SK-N-SH (cell line): Measurements from ENCODE around the gene HSBP1. TPM values are rescaled to one million over a fixed set of nuclear protein-coding genes. Genes with fewer than 3 reads are reported as not detected.

Source experiments
- CTCF ChIA-PET: fragments of 300-600, 350-600 bp; formaldehyde crosslinking; extraction: SDS; loops from one replicate; lab custom pipeline; 2021; lab: Yijun Ruan, JAX
- POLR2A ChIA-PET: fragments of 350-600 bp; sonication (Branson Sonifier 250); formaldehyde crosslinking; extraction: SDS; loops from one replicate; lab custom pipeline; 2020; ENCODE audit warnings: antibody characterized with exemption, inconsistent platforms; lab: Yijun Ruan, JAX
- DNase-seq: peaks from one replicate; pipeline ENCODE4 v3.0.0; 2012
- H2AFZ ChIP-seq: fragments of 200-600 bp; sonication (generic); 2 replicates; pipeline ENCODE4 v1.8.1; 2016; ENCODE audit warnings: antibody characterized with exemption, mild to moderate bottlenecking, low read depth
- H3F3A ChIP-seq: fragments of 200-600 bp; sonication (generic); replicated peaks from 2 replicates; pipeline ENCODE3; 2016; ENCODE audit warnings: antibody characterized with exemption, mild to moderate bottlenecking; ENCODE audit not compliant: insufficient read depth
- H3K27ac ChIP-seq, 2 experiments: fragments of 200-500 bp in 1 of 2; fragments of 200-600 bp in 1 of 2; sonication (Bioruptor generic) in 1 of 2; sonication (generic), shearing (Covaris generic) in 1 of 2; 2 replicates each; pipeline versions ENCODE4 v1.5.1 to v1.6.1; 2014 to 2016; ENCODE audit warnings: low read depth in 2 of 2, inconsistent platforms in 1 of 2, low read length in 1 of 2, mild to moderate bottlenecking in 1 of 2, mixed read lengths in 1 of 2
- H3K27me3 ChIP-seq: fragments of 200-600 bp; sonication (generic), shearing (Covaris generic); 2 replicates; pipeline ENCODE4 v1.6.1; 2016; ENCODE audit warnings: mixed run types; ENCODE audit not compliant: insufficient read depth
- H3K36me3 ChIP-seq, 2 experiments: fragments of 200-500 bp in 1 of 2; fragments of 200-600 bp in 1 of 2; sonication (Bioruptor generic) in 1 of 2; sonication (generic) in 1 of 2; replicated peaks in 1 of 2; 2 replicates each; pipeline versions ENCODE3 to v1.5.1; 2014 to 2016; ENCODE audit warnings: low read length in 1 of 2, mild to moderate bottlenecking in 1 of 2; ENCODE audit not compliant: insufficient read depth in 2 of 2, control insufficient read depth in 1 of 2
- H3K4me1 ChIP-seq, 2 experiments: fragments of 200-500 bp in 1 of 2; fragments of 200-600 bp in 1 of 2; sonication (Bioruptor generic) in 1 of 2; sonication (generic), shearing (Covaris generic) in 1 of 2; 2 replicates each; pipeline versions ENCODE4 v1.5.1 to v1.6.1; 2014 to 2016; ENCODE audit warnings: low read depth in 1 of 2, low read length in 1 of 2, mixed run types in 1 of 2; ENCODE audit not compliant: insufficient read depth in 2 of 2, control insufficient read depth in 1 of 2
- H3K4me2 ChIP-seq: fragments of 200-600 bp; sonication (generic), shearing (Covaris generic); 2 replicates; pipeline ENCODE4 v1.6.1; 2017; ENCODE audit warnings: mixed run types
- H3K4me3 ChIP-seq, 2 experiments: fragments of 200-500 bp in 1 of 2; fragments of 200-600 bp in 1 of 2; sonication (Bioruptor generic) in 1 of 2; sonication (generic), shearing (Covaris generic) in 1 of 2; 2 replicates each; pipeline versions ENCODE4 v1.5.1 to v1.8.1; 2014 to 2016; ENCODE audit warnings: low read depth in 2 of 2, inconsistent platforms in 1 of 2, low read length in 1 of 2, mild to moderate bottlenecking in 1 of 2, mixed read lengths in 1 of 2, moderate library complexity in 1 of 2
- H3K79me2 ChIP-seq: fragments of 200-600 bp; sonication (generic); 2 replicates; pipeline ENCODE4 v1.8.1; 2017; ENCODE audit warnings: mild to moderate bottlenecking; ENCODE audit not compliant: insufficient read depth
- H3K9ac ChIP-seq: fragments of 200-600 bp; sonication (generic); 2 replicates; pipeline ENCODE4 v1.6.1; 2017; ENCODE audit warnings: mixed run types
- H3K9me2 ChIP-seq: fragments of 200-600 bp; sonication (generic); 2 replicates; pipeline ENCODE4 v1.6.1; 2017; ENCODE audit warnings: mixed run types
- H3K9me3 ChIP-seq: fragments of 200-600 bp; sonication (generic); 2 replicates; pipeline ENCODE4 v1.6.1; 2017; ENCODE audit warnings: mixed run types, mild to moderate bottlenecking, moderate library complexity
- H4K20me1 ChIP-seq: fragments of 200-600 bp; sonication (generic); 2 replicates; pipeline ENCODE4 v1.6.1; 2017; ENCODE audit warnings: mild to moderate bottlenecking, mixed run types; ENCODE audit not compliant: insufficient read depth
- EP300 ChIP-seq, 2 experiments: IDR thresholded peaks; 2 replicates each; pipeline versions ENCODE4 v1.4.0 to v1.6.1; 2012; ENCODE audit warnings: borderline replicate concordance in 1 of 2, low read depth in 1 of 2, low read length in 1 of 2
- EZH2phosphoT487 ChIP-seq: fragments of 200-600 bp; sonication (generic); IDR thresholded peaks from 2 replicates; pipeline ENCODE4 v1.6.1; 2017; ENCODE audit warnings: low read depth, mixed run types, mild to moderate bottlenecking, antibody characterized with exemption, moderate library complexity, borderline replicate concordance
- FOSL2 ChIP-seq: IDR thresholded peaks from 2 replicates; pipeline ENCODE4 v1.4.0; 2012; ENCODE audit warnings: low read depth, mild to moderate bottlenecking, moderate library complexity, borderline replicate concordance
- GABPA ChIP-seq: IDR thresholded peaks from 2 replicates; pipeline ENCODE4 v1.4.0; 2012; ENCODE audit warnings: low read depth, mild to moderate bottlenecking
- GATA2 ChIP-seq: sonication (generic); formaldehyde crosslinking; IDR thresholded peaks from 2 replicates; pipeline ENCODE4 v1.5.0; 2020; ENCODE audit warnings: mild to moderate bottlenecking, missing genetic modification reagents
- JUND ChIP-seq: IDR thresholded peaks from 2 replicates; pipeline ENCODE4 v1.4.0; 2012
- MEF2A ChIP-seq: IDR thresholded peaks from 2 replicates; pipeline ENCODE4 v1.4.0; 2012; ENCODE audit warnings: low read depth, borderline replicate concordance
- NFIC ChIP-seq: IDR thresholded peaks from 2 replicates; pipeline ENCODE4 v1.4.0; 2012; ENCODE audit warnings: borderline replicate concordance
- NRF1 ChIP-seq: IDR thresholded peaks from 2 replicates; pipeline ENCODE4 v1.6.1; 2012; ENCODE audit warnings: low read depth, mild to moderate bottlenecking, low read length
- POLR2AphosphoS5 ChIP-seq: IDR thresholded peaks from 2 replicates; pipeline ENCODE4 v1.6.1; 2012; ENCODE audit warnings: low read depth, low read length
- RCOR1 ChIP-seq: fragments of 150-350 bp; IDR thresholded peaks from 2 replicates; pipeline ENCODE4 v1.6.1; 2017; ENCODE audit warnings: antibody characterized with exemption, low read length
- TAF1 ChIP-seq: IDR thresholded peaks from 2 replicates; pipeline ENCODE4 v1.6.1; 2012; ENCODE audit warnings: low read depth, mild to moderate bottlenecking, low read length, moderate library complexity, borderline replicate concordance
- WGBS: methylation state at CpG from one replicate; pipeline ENCODE4 v1.1.6; 2017; ENCODE audit warnings: low lambda C conversion rate; 5-methylcytosine and 5-hydroxymethylcytosine counted together
- polyA plus RNA-seq, 3 experiments: library from polyadenylated mRNA; depleted of rRNA; stranded (reverse); fragments of >200 nt; gene quantifications; 2 replicates each; pipeline ENCODE4 v1.2.3, GENCODE V29; 2012
- TF ChIP-seq, protein P1 (sequence below): IDR thresholded peaks from 2 replicates; pipeline ENCODE4 v1.6.1; 2012; ENCODE audit warnings: mild to moderate bottlenecking, low read depth, low read length, moderate library complexity

HSBP1 gene
- polyA plus RNA-seq, 1 of the 3 experiments (the other 2 are of a cell fraction), result 177 TPM

DNA sequence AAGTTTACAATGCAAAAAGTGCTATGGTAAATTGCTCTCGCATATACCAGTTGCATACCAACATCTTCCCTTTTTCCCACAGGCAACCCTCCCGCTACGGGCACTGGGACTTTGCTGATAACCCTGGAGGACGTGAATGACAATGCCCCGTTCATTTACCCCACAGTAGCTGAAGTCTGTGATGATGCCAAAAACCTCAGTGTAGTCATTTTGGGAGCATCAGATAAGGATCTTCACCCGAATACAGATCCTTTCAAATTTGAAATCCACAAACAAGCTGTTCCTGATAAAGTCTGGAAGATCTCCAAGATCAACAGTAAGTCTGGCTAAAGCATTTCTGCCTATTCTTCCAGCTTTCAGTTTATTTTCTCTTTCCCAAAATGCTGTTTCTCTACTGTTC, 27.9 kb upstream of the HSBP1 start (continued):
- TF ChIP-seq, protein P1, sequence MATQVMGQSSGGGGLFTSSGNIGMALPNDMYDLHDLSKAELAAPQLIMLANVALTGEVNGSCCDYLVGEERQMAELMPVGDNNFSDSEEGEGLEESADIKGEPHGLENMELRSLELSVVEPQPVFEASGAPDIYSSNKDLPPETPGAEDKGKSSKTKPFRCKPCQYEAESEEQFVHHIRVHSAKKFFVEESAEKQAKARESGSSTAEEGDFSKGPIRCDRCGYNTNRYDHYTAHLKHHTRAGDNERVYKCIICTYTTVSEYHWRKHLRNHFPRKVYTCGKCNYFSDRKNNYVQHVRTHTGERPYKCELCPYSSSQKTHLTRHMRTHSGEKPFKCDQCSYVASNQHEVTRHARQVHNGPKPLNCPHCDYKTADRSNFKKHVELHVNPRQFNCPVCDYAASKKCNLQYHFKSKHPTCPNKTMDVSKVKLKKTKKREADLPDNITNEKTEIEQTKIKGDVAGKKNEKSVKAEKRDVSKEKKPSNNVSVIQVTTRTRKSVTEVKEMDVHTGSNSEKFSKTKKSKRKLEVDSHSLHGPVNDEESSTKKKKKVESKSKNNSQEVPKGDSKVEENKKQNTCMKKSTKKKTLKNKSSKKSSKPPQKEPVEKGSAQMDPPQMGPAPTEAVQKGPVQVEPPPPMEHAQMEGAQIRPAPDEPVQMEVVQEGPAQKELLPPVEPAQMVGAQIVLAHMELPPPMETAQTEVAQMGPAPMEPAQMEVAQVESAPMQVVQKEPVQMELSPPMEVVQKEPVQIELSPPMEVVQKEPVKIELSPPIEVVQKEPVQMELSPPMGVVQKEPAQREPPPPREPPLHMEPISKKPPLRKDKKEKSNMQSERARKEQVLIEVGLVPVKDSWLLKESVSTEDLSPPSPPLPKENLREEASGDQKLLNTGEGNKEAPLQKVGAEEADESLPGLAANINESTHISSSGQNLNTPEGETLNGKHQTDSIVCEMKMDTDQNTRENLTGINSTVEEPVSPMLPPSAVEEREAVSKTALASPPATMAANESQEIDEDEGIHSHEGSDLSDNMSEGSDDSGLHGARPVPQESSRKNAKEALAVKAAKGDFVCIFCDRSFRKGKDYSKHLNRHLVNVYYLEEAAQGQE, result no peak
- TF ChIP-seq EP300 (IDR thresholded peaks at IDR 0.05; ENCODE audit: borderline replicate concordance in 1 of 2, low read depth in 1 of 2, low read length in 1 of 2) (no peak; a peak in 1 of 4 replicates), RCOR1 (peak; percentile 77), POLR2AphosphoS5 (0 out of 2 replicates have a peak, but pooled peaks have one; percentile 43), GABPA (no peak)
- TF ChIP-seq, all 33 proteins: peak for 10

DNA sequence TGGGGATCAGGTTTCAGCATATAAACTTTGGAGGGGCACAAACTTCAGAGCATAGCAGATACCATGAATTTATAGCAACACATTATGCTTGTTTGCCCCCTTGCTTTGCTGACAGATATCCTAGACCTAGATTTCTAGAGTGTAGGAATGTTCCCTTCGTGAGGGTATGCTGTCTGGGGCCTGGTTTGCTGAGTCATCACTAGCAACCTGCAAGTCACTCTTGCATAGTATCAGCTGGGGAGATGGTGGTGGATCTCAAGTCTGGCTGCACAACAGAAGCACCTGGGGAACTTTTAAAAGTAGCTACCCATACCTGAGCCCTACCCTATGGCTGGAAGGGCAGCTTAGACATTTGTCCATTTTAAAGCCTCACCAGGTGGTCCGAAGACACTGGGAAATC, 22.3 kb upstream of the HSBP1 start:
- H3K4me1 ChIP-seq, result no peaks in the 10 kb centered on the region
- H3K27ac ChIP-seq, result no peak overlapping the region
- WGBS, result 17% methylated on average over 1 of the region's 2 CpGs
- H3K9me3 ChIP-seq, result no peaks in the 10 kb centered on the region
- H3K36me3 ChIP-seq, result no peaks in the 10 kb centered on the region
- no peaks in the 10 kb centered on the region for H3K9me2 ChIP-seq
- CTCF ChIA-PET, result no interaction called here
- H3F3A ChIP-seq, result peaks cover under 1% of the 10 kb centered on the region
- H3K27me3 ChIP-seq, result no peaks in the 10 kb centered on the region
- no peak overlapping the region for H3K4me2 ChIP-seq
- no peak overlapping the region for H3K4me3 ChIP-seq
- H3K9ac ChIP-seq, result no peak overlapping the region
- TF ChIP-seq EZH2phosphoT487 (no peak), GATA2 (CRISPR knock-in tag) (no peak), FOSL2 (no peak), MEF2A (no peak), JUND (no peak), NRF1 (no peak)
- POLR2A ChIA-PET, result no interaction called here
- 0 out of 2 replicates have a peak, but pooled peaks cover 3% of the 10 kb centered on the region for H4K20me1 ChIP-seq
- H2AFZ ChIP-seq, result no peak overlapping the region
- DNase-seq, result no peak
- H3K79me2 ChIP-seq, result no peaks in the 10 kb centered on the region

DNA sequence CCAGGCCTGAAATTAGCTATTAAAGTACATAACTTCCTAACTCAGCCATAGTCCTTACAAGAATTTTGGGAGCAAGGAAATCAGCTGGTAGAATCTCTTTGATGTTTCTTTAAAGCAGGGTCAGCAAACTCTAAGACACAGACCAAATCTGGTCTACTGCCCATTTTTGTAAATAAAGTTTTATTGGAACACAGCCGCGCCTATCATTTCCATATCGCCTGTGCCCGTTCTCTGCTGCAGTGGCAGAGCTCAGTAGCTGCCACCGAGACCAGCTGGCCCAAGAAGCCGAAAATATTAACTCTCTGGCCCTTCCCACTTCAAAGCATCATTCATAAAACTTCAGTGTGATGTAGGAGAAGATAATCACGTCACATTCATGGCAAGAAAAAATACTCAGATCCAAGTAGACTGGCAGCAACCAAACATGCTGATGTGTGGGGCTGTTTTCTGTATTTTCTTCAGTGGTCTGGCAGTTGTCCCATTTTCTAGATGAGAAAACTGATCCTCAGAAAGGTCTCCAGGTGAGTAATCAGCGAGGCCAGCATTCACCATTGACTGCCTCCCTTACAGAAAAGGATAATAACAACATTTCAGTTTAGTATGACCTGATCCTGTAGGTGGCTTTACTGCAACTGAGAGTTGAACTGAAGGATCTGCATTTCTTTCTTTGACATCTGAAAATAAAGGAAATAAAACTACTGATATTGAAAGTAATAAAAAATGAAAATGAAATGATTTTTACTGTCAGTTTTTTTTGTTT, 18.0 kb upstream of the HSBP1 start:
- DNase-seq, result no peak
- WGBS, result 51% methylated on average over 8 of the region's 8 CpGs
- Histone ChIP-seq H3K79me2 (no peaks in the 10 kb centered on the region), H3K27me3 (no peaks in the 10 kb centered on the region), H3K4me1 (no peaks in the 10 kb centered on the region), H3K36me3 (no peaks in the 10 kb centered on the region), H2AFZ (no peak overlapping the region)
- TF ChIP-seq GABPA (no peak), NFIC (no peak), TAF1 (no peak)
- TF ChIP-seq, all 33 proteins: peak for 0
- H3K9ac ChIP-seq, result no peak overlapping the region
- ChIA-PET CTCF (no interaction called here), POLR2A (no interaction called here)
- H3K27ac ChIP-seq, result no peak overlapping the region
- no peaks in the 10 kb centered on the region for H3K9me3 ChIP-seq
- no peaks in the 10 kb centered on the region for H3F3A ChIP-seq
- no peak overlapping the region for H3K4me2 ChIP-seq
- no peak overlapping the region for H3K4me3 ChIP-seq
- H4K20me1 ChIP-seq, result no peaks in the 10 kb centered on the region
- H3K9me2 ChIP-seq, result no peaks in the 10 kb centered on the region
